Measurements from ENCODE around the gene VAMP1.
"Not testable (repeated sequence)": the region's sequence is repeated elsewhere in the genome, so short reads cannot be mapped to it uniquely, and the experiment has no call there.

VAMP1 gene

DNA sequence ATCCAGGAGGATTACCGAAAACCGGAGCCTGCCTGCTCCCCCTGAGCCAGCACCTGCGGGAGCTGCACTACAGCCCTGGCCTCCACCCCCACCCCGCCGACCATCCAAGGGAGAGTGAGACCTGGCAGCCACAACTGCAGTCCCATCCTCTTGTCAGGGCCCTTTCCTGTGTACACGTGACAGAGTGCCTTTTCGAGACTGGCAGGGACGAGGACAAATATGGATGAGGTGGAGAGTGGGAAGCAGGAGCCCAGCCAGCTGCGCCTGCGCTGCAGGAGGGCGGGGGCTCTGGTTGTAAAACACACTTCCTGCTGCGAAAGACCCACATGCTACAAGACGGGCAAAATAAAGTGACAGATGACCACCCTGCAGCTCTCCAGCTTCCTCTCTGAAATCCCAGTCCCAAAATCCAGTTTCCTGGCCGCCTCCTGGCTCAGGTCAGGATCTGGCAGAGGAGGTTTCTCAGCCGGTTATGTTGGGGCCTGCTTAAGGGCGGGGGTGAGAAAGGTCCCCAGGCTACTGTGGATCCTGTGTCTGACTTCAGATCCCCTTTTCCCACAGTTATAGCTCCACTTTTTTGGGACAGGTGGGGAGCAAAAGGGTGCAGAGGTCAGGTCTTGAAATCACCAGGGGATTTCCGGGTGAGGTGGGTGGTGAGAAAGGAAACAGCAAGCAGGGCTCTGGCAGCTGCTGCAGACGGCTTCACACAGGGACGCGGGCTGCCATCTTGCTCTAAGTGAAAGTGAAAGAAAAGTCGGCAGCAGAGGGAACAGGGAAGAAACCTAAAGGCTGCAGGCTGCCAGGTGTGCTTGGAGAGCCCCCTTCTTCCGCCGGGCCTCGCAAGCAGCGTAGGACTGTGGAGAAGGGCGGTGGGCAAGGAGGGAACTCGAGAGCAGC lies 18.9 kb downstream of the VAMP1 start, which contains the start of gene TAPBPL:
TSS of gene TAPBPL (plus strand) at position 695 of the 897 bp plus-strand sequence. CDS start 207 bp downstream, outside the sequence.
- peak in 1 of 3 experiments; percentile 60 for DNase-seq (ENCODE audit: low read depth in 2 of 3, low spot score in 2 of 3)

DNA sequence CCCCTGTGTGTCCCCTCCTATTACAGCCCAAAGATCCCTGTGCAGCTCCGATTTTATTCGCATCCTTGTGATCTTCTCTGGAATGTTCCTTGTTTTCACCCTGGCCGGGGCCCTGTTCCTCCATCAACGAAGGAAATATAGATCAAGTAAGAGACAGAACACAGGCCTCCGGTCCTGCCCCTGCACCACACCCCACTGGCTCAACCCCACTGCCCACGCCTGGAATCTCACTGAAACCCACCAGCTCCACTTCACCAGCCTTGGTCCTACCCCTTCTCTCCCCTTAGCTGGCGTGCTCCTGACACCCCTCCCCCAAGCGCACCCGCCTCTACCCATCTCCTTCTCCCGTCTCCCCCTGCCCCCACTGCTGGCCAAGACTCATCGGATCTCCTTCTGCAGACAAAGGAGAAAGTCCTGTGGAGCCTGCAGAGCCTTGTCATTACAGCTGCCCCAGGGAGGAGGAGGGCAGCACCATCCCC lies 19.6 kb downstream of the VAMP1 start:
- no peak for DNase-seq (ENCODE audit: low read depth in 2 of 3, low spot score in 2 of 3)

DNA sequence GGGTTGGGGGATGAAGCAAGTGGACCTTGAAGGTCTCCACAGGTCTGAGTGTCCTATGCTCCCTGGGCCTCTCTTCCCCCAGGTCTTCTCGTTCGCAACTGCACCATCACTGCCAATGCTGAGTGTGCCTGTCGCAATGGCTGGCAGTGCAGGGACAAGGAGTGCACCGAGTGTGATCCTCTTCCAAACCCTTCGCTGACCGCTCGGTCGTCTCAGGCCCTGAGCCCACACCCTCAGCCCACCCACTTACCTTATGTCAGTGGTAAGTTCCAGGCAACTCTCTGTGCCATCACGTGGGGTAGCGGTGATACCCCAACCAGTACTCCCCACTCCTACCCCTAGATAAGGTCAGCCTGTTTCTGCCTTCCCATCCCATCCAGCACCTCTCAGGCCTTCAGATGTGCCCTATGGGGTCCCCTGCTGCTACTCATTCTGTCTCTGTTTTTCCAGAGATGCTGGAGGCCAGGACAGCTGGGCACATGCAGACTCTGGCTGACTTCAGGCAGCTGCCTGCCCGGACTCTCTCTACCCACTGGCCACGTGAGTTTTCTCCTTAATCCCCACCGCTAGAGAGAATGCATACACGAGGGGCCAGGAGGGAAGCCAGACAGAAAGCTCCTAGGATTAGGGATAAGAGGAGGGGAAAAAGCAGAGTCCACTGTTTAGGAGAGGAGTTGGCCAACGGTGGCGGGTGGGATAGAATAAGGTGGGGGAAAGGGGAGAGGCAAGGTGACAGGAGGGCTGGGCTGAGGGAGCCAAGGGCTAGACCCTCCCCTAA lies 20.2 kb downstream of the VAMP1 start:
- DNase-seq (ENCODE audit: low read depth in 2 of 3, low spot score in 2 of 3): no peak

GRCh38 chr12:6444704-6445688 lies 25.5 kb downstream of the VAMP1 start, which contains the start of gene CD27:
CD27 (plus strand) TSS chr12:6444955; CDS start chr12:6445096, 141 bp downstream.
- DNase-seq (ENCODE audit: low read depth in 2 of 3, low spot score in 2 of 3): no peak

- DNase-seq (ENCODE audit: low read depth in 2 of 3, low spot score in 2 of 3): no peak
These were observed 26.4 kb downstream of the VAMP1 start for GRCh38 chr12:6444031-6444430.

GRCh38 chr12:6443361-6443983 lies 27.0 kb downstream of the VAMP1 start:
- DNase-seq (ENCODE audit: low read depth in 2 of 3, low spot score in 2 of 3): no peak

- no peak for DNase-seq (ENCODE audit: low read depth in 2 of 3, low spot score in 2 of 3)
These were observed 27.6 kb downstream of the VAMP1 start for GRCh38 chr12:6442836-6443235.

GRCh38 chr12:6440391-6440790 lies 30.1 kb downstream of the VAMP1 start:
- DNase-seq (ENCODE audit: low read depth in 2 of 3, low spot score in 2 of 3): no peak

DNA sequence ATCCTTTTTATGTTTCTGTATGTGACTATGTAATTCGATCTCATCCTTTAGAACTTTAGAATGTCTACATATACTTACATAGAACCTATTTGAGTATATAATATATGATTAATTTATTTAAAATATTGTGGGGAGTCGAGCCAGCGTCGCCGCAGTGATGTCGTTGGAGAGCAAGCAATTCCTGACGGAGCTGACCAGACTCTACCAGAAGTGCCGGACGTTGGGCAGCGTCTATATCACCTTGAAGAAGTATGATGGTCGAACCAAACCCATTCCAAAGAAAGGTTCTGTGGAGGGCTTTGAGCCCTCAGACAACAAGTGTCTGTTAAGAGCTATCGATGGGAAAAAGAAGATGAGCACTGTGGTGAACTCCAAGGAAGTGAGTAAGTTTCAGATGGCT lies 32.1 kb downstream of the VAMP1 start:
- no peak for DNase-seq (ENCODE audit: low read depth in 2 of 3, low spot score in 2 of 3)

- no peak for DNase-seq (ENCODE audit: low read depth in 2 of 3, low spot score in 2 of 3)
These were observed 32.9 kb downstream of the VAMP1 start for GRCh38 chr12:6437586-6437985.

DNA sequence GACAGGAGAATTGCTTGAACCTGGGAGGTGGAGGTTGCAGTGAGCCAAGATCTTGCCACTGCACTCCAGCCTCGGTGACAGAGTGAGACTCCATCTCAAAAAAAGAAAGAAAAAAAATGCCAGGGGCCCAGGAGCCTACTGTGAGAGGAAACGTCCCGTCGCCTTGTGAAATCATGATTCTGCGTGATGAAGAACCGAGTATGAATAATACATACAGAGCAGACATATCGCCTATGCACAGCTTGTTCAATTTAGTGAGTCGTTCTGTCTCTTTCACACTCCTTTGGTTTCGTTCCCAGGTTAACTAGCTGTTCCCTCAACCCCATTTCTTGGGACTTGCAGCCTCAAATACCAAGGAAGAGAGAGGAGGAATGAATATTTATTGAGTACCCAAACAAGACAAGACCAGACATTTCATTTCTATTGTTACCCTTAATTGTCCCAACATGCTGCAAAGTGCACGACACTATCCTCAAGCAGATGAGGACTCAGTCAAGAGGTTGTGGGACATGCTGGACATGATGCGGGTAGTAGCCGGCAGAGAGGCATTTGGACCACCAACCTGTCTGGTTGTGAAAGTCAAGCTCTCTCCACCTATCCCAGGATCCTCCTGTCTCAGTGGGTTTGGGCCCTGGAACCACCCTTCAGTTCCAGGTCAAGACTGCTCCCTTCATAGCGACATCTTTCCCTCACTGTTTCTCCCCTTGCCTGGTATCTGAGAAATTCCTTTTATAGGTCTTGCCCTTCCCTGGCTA lies 34.3 kb downstream of the VAMP1 start:
- no peak for DNase-seq (ENCODE audit: low read depth in 2 of 3, low spot score in 2 of 3)

DNA sequence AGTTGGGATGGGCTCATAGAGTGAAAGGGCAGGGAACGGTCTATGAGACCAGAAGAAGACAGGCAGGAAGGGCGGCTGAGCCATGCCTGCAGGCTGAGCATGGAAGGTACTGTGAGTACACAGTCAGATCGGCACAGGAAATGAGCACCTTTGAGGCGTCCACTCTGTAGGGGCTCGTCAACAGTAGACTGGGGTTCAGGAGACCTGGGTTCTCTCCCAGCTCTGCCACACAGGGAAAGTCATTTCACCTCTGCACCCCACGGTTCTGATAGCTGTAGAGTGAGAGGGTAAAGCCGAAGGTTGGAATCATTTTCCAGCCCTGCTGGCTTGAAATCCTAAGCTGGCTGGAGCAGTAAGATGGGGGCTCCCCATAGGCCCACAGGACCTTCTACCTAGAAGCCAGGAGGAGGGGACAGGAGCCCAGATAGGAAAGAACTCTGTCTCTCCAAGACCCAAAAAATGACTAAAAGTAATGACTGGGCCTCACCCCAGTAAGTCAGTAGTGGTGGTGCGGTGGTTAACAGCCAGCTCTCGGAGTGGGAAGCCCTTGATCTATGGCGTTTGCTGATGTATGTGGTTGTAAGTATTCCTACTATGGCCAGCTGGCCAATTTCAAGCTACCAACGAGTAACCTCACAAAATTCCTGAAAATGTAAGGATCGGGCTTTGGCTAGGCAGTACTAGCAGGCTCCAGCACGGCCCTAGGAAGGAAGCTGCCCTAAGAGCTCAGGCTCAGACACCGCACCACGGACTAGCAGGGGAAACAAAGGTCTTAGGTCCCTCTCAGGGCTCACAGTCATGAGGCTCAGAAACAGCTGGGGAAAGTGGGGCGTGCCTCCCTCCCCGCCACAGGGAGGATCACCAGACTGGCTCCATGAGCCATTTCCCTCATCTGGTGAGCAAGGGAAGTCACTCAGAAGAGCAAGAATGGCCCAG lies 36.0 kb downstream of the VAMP1 start:
- no peak for DNase-seq (ENCODE audit: low read depth in 2 of 3, low spot score in 2 of 3)

DNA sequence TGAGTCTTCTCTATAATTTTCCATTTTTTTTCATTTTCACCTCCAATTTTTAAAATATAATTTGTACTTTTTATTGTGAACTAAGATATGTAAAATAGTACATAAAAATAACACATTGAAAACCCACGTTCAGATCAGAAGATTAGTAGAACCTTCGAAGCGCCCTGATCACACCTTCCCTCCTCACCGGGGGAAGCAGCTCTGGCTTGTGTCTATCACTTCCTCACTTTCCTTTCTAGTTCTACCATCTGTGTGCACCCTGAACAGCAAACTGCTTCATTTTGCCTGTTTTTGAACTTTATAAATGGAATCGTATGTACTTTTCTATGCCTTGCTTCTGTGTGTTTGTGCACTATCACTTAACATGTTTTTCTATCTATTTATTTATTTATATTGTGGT lies 37.5 kb downstream of the VAMP1 start:
- no peak for DNase-seq (ENCODE audit: low read depth in 2 of 3, low spot score in 2 of 3)

DNA sequence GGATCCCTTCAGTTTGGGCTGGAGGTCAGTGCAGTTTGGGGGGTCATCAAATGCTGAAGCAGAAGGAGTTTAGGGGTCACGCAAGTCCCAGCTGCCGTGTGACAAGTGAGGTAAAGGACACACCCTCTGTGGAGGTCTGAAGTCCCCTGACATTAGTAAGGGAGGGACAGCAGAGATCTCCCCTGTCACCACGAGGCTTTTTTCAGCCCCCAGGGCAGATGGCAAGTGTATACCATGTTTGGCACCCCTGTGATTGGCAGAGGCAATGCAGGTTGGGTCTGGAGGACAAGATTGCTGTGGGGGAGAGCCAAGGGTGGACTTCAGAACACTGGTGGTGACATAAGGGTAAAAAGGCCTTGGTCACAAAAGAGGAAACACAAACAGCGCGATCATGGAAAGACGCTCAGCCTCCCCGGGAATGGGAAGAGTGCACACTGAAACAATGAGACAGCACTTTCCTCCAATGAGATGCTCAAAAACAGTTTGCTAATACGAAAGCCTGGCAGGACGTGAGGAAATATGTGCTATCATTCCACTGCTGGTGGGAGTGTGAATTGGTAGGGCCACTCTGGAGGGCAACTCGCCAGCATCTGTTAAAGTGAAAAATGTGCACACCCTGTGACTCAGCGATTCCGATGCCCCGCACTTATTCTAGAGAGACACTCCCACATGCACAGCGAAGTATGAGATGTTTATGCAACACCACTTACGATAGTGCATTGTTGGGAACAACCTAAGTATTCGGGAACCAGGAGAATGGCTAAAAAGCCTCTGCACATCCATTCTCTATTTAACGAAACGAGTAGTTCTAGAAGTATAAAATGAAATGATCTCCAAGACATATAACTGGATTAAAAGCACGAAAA lies 40.1 kb downstream of the VAMP1 start:
- DNase-seq (ENCODE audit: low read depth in 2 of 3, low spot score in 2 of 3): no peak

DNA sequence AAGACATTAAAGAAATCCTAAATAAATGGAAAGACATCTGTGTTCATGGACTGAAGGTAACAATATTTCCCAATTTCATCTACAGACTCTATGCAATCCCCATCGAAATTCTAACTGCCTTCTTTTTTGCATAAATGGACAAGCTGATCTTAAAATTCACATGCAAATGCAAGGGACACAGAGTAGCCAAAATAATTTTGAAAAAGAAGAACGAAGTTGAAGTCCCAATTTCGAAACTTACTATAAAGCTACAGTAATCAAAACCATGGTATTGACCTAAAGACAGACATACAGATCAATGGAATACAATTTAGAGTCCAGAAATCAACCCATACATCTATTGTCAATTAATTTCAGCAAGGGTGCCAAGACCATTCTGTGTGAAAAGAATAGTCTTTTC lies 42.2 kb downstream of the VAMP1 start:
- DNase-seq (ENCODE audit: low read depth in 2 of 3, low spot score in 2 of 3): no peak

DNA sequence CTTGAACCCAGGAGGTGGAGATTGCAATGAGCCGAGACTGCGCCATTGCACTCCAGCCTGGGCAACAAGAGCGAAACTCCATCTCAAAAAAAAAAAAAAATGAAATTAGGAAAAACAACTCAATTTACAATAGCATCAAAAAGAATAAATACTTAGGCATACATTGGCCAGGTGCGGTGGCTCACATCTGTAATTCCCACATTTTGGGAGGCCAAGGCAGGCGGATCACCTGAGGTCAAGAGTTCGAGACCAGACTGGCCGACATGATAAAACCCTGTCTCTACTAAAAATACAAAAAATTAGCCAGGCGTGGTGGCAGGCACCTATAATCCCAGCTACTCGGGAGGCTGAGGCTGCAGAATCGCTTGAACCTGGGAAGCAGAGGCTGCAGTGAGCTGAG lies 42.7 kb downstream of the VAMP1 start:
- DNase-seq (ENCODE audit: low read depth in 2 of 3, low spot score in 2 of 3): not testable (repeated sequence)

DNA sequence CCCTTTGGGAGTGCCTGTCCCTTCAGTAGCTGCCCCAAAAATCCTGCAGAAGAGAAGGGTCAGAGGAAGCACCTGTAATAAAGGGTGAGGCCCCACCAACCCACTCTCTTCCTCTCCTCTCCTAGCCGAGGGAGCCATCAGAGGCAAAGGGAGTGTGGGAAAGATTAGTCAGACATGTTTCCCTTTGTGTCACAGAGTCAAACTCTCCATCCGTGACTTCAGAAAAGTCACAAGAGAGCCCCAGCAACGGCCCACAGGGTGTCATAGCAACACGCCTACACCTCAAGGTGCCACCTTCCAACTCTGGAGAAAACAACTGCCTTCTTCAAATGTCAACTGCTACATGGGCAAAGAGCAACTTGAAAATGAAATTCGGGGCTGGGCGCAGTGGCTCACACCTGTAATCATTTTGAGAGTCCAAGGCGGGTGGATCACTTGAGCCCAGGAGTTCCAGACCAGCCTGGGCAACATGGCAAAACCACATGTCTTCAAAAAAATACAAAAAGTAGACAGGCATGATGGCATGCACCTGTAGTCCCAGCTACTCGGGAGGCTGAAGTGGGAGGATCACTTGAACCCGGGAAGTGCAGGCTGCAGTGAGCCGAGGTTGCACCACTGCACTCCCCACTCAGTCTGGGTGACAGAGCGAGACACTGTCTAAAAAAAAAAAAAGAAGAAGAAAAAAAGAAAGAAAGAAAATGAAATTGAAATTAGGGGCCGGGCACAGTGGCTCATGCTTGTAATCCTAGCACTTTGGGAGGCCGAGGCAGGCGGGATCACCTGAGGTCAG lies 43.4 kb downstream of the VAMP1 start:
- DNase-seq (ENCODE audit: low read depth in 2 of 3, low spot score in 2 of 3): peak; percentile 74 to 85 (median 79)
